ENCODE results near the gene EGLN3.
"Not testable (repeated sequence)": the region's sequence is repeated elsewhere in the genome, so short reads cannot be mapped to it uniquely, and the experiment has no call there.

The EGLN3 gene

DNA sequence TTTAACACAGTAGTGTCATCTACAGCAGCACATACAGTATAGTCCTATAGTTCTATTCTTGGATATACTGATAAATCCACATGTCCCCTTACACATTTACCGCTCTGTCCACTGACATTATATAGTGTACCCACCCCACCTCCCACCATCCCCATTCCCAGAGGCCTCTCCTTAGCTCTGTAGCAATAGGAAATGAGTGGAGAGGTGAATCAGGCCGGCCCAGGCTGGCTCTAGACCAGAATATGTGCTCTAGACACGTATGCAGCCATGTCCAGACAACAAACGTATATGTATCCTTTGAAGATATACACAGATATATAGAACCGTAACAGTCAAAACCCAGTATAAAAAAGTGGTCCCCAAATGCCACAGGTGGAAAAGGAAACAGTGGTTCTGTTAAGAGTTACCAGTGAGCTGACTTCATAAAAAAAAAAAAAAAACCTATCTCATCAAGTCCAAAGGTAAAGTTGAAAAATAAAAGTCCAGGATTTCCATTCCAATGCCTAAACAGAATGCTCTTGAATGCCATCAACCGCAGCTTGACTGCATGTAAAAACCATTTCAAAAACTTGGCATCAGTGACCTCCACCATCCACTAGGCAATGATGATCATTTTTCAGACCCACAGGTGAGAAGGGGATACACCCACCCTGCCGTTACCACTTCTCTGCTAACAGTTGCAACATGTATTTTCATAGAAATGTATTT is 16.7 kb downstream of the EGLN3 start:
- Mint-ChIP-seq H3K27ac (no peak overlapping the region), H3K4me1 (ENCODE audit: low read depth) (no peaks in the 10 kb centered on the region), H3K36me3 (peaks cover 4% of the 10 kb centered on the region), H3K4me3 (no peak overlapping the region), H3K9me3 (ENCODE audit: low read depth) (no peaks in the 10 kb centered on the region), H3K27me3 (no peaks in the 10 kb centered on the region)

DNA sequence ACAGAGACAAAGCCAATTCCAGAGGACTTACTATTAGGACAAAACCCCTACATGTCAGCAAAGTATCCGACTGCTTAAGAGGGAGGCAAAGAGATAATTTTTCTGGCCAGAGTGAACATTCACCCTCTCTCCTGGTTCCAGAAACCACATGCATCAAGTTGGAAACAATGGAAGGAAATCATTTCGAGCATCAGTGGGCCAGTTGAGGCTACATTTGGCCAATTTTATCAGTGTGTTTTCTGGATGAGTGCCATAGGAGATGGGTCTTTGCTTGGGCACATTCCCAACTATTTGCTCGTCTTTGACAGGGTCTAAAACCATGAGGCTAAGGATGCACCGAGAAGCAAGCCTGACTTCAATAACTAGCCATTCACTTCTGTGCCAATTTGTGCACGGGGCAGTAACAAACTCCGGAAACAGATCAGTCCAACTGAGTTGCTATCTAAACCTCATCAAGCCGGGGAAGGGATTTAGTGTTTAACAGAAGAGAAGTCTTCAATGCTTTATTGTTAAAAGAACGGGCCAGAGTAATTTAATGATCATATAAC is 17.4 kb downstream of the EGLN3 start:
- H3K27me3 Mint-ChIP-seq, result no peaks in the 10 kb centered on the region
- H3K4me3 Mint-ChIP-seq, result no peak overlapping the region
- H3K9me3 Mint-ChIP-seq (ENCODE audit: low read depth), result no peaks in the 10 kb centered on the region
- H3K36me3 Mint-ChIP-seq, result peaks cover 4% of the 10 kb centered on the region
- H3K4me1 Mint-ChIP-seq (ENCODE audit: low read depth), result no peaks in the 10 kb centered on the region
- H3K27ac Mint-ChIP-seq, result no peak overlapping the region

DNA sequence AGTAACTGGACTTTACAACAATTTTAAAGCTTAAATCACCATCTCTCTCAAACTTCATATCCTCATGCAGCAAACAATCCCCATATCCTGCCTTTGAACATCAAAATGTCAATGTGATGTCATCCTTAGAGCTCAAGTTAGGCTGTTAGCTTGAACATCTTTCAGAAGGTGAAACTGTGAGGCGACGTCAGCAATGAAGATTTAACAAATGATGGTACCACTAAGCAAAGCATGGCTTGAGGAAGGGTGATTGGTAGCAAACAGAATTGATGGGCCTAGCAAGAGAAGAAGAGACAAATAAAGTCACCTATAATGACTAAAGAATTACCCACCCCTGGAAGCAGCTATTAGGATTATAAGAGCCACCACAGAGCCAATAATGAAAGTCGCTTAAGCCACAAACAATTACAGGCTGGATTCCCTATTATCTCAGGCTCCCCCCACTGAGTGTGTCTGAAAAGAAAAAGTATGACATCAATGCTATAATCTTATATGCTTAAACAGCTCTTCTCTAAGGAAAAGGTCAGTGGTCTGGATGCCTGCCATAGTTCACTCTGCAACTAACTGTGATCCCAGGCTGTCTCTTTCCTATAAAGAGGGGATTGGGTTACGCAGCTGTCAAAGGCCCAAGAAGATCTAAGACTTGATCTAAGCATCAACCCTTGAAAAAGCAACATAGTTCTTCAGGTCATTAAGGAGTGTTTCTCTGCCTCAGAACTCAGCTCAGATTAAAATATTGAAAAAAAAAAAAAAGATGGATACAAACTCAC is 18.1 kb downstream of the EGLN3 start:
- Mint-ChIP-seq H3K4me1 (ENCODE audit: low read depth) (no peaks in the 10 kb centered on the region), H3K36me3 (peaks cover 4% of the 10 kb centered on the region), H3K27ac (no peak overlapping the region), H3K4me3 (no peak overlapping the region), H3K27me3 (no peaks in the 10 kb centered on the region), H3K9me3 (ENCODE audit: low read depth) (no peaks in the 10 kb centered on the region)

DNA sequence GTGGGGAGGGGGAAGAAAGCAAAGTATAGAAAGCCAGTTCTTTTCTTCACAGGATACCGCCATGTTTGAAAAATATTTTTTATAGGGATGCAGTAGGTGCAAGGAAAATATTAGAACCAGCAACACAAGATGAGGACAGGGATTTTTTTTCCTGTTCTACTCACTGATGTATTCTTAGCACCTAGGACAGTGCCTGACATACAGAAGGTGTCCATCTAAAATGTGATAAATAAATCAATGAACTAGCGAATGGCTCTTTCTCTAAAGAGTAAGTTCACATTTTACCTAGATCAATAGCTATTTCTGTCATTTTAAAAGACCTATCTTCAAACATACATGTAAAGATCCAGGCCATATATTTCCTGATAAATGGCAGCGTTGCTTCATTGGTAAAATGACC is 18.8 kb downstream of the EGLN3 start:
- H3K36me3 Mint-ChIP-seq, result peaks cover 4% of the 10 kb centered on the region
- H3K27ac Mint-ChIP-seq, result no peak overlapping the region
- H3K27me3 Mint-ChIP-seq, result no peaks in the 10 kb centered on the region
- no peak overlapping the region for H3K4me3 Mint-ChIP-seq
- H3K9me3 Mint-ChIP-seq (ENCODE audit: low read depth), result no peaks in the 10 kb centered on the region
- no peaks in the 10 kb centered on the region for H3K4me1 Mint-ChIP-seq (ENCODE audit: low read depth)

DNA sequence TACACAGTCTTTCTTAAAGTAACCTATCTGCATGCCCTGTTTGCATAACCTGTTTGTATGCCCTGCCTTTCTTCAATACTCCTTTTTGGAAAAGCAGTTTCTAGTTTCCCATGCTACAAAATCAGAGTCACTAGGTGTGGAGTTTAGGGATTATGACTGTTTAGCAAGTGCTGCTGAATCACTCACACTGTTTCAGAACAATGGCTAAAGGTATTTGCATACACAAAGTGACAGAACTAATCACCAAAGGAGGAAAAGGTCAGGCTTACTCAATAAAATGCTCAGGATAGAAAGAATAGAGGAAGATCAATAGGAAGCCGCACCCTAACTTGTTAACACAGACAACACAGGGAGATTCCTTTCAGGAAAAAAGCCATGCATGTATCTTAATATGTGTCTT is 19.4 kb downstream of the EGLN3 start:
- Mint-ChIP-seq H3K36me3 (peaks cover 4% of the 10 kb centered on the region), H3K27me3 (no peaks in the 10 kb centered on the region), H3K9me3 (ENCODE audit: low read depth) (no peaks in the 10 kb centered on the region), H3K27ac (no peak overlapping the region), H3K4me3 (no peak overlapping the region), H3K4me1 (ENCODE audit: low read depth) (no peaks in the 10 kb centered on the region)

DNA sequence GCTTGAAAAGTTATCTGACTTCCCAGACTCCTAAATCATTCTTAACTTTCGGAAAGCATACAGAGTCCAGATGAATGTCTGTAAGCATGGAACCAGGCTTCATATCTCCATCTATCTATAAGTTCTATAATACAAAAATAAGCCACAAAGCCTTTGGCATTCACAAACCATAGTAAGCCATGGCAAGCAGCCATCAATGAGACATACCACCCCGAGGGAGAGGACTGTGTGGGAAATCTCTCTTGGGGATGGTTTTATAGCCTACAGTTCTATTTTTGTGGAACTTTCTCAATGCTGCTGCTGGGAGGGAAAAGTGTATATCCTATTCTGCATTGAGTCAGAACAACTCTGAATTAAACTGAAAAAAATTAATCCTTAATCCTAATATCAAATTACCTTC is 20.4 kb downstream of the EGLN3 start:
- no peak overlapping the region for H3K4me3 Mint-ChIP-seq
- H3K36me3 Mint-ChIP-seq, result peaks cover 4% of the 10 kb centered on the region
- no peaks in the 10 kb centered on the region for H3K9me3 Mint-ChIP-seq (ENCODE audit: low read depth)
- H3K4me1 Mint-ChIP-seq (ENCODE audit: low read depth), result no peaks in the 10 kb centered on the region
- no peak overlapping the region for H3K27ac Mint-ChIP-seq
- no peaks in the 10 kb centered on the region for H3K27me3 Mint-ChIP-seq

DNA sequence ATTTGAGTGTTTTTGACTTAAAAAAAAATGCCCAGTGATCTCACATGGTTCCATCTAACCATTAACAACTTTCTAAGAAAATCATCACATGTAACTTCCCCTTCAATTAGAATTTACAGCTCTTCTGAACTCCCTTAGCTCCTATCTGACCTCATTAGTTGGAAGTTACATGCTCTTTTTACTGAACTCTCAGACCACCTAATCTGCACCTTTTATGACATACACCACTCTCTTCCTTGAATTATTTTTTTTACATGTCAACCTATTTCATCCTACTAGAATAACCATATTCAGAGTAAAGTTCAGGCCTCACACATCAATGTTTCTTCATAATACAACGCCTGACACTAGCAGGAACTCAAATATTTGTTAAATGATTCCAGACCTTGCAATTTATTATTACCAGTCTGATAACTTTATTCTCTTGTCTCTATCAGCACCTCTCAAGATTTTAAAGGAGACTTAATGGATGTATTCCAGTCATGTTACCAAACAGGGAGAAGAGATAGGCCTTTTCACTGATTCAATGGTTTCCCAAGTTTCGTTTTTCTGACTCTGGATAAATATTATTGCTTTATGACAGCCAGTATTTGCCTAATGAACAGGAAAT is 21.0 kb downstream of the EGLN3 start:
- Mint-ChIP-seq H3K4me1 (ENCODE audit: low read depth) (no peaks in the 10 kb centered on the region), H3K9me3 (ENCODE audit: low read depth) (no peaks in the 10 kb centered on the region), H3K27me3 (no peaks in the 10 kb centered on the region), H3K27ac (no peak overlapping the region), H3K4me3 (no peak overlapping the region), H3K36me3 (peaks cover 4% of the 10 kb centered on the region)

DNA sequence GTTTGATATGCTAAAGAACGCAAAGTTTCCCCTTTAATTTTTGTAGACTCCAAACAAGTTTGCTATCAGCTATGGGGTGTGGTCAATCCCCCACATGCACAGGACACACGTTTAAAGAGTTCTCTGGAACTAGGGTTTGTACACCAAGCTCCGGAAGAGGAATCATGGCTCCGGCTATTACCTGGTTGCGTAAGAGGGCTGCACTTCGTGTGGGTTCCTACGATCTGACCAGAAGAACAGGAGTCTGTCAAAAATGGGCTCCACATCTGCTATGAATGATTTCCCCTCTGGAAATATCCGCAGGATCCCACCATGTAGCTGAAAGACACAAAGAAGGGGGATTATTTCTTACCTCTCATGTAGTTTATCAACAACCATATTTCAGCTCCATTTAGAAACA is 22.0 kb downstream of the EGLN3 start:
- Mint-ChIP-seq H3K9me3 (ENCODE audit: low read depth) (no peaks in the 10 kb centered on the region), H3K27ac (no peak overlapping the region), H3K36me3 (peaks cover 4% of the 10 kb centered on the region), H3K4me3 (no peak overlapping the region), H3K27me3 (no peaks in the 10 kb centered on the region), H3K4me1 (ENCODE audit: low read depth) (no peaks in the 10 kb centered on the region)

DNA sequence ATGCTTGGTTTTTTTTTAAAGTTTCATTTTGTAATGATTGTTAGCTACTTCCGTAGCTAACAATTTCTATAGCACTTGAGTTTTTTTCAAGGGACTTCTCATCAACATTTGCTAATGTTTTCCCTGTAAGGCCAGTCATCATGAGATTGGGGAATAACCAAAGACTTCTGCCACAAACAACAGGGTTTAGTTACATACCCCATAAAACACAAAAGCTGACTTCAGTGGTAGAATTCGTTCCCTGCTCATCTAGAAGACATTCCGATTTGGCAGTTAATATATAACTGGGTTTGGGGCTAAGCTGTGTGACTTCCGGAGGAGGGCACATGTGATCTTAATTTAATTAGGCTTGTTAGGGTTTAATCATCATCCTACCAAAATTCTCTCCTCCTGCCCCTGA is 22.9 kb downstream of the EGLN3 start:
- Mint-ChIP-seq H3K9me3 (ENCODE audit: low read depth) (no peaks in the 10 kb centered on the region), H3K4me1 (ENCODE audit: low read depth) (no peaks in the 10 kb centered on the region), H3K4me3 (no peak overlapping the region), H3K36me3 (peaks cover 4% of the 10 kb centered on the region), H3K27me3 (no peaks in the 10 kb centered on the region), H3K27ac (no peak overlapping the region)

DNA sequence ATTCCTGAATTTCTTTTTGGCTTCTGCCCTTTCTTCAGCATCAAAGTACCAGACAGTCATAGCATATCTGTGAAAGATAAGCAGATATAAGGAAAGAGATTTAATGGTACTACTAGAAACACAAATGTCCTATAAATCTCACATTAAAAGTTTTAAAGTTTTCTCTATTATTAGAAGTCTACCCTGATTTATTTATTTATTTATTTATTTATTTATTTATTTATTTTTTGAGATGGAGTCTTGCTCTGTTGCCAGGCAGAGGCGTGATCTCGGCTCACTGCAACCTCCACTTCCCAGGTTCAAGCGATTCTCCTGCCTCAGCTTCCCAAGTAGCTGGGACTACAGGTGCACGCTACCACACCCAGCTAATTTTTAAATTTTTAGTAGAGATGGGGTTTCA is 23.9 kb downstream of the EGLN3 start:
- not testable (repeated sequence) for H3K27me3 Mint-ChIP-seq; H3K27ac Mint-ChIP-seq; H3K36me3 Mint-ChIP-seq; H3K4me3 Mint-ChIP-seq; H3K9me3 Mint-ChIP-seq (ENCODE audit: low read depth); H3K4me1 Mint-ChIP-seq (ENCODE audit: low read depth)

DNA sequence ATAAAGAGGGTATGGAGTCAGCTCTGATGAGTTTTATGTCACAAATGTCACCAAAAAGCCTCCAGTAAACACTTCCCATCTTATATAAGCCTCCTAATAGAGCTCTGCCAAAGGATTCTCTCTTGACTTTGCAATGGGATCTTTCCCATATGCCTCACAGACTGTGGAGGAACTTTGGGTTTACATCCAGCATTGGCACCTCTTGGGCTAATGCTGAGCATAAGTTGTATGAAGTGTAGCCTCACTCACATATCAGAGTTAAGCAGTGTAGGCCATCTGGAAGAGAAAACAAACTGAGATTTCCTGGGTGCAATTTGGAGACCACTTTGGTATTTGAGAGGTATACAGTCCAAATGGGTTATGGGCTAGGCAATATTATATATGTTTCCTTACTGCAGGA is 24.9 kb downstream of the EGLN3 start:
- Mint-ChIP-seq H3K9me3 (ENCODE audit: low read depth) (no peaks in the 10 kb centered on the region), H3K27me3 (no peaks in the 10 kb centered on the region), H3K36me3 (peaks cover 4% of the 10 kb centered on the region), H3K4me1 (ENCODE audit: low read depth) (no peaks in the 10 kb centered on the region), H3K4me3 (no peak overlapping the region), H3K27ac (no peak overlapping the region)

DNA sequence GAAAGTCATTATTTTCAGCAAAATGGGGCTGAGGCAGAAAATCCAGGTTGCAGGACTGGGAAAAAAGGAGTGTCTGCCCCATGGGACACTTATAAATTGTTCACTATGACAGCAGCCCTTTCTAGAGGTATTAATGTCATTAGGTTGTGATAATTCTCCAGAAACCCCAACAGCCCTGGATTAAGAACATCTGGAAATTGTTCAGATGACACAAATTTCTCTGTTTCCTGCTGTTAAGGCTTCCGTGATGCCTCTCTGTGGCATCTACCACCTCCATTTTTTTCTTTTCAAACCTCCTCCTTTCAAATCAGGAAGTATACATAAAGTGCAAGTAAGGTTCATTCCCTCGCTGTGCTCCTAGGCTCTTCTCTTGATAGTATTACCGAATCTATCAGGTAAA is 25.6 kb downstream of the EGLN3 start:
- no peak overlapping the region for H3K4me3 Mint-ChIP-seq
- peaks cover 4% of the 10 kb centered on the region for H3K36me3 Mint-ChIP-seq
- H3K27ac Mint-ChIP-seq, result no peak overlapping the region
- no peaks in the 10 kb centered on the region for H3K4me1 Mint-ChIP-seq (ENCODE audit: low read depth)
- H3K27me3 Mint-ChIP-seq, result no peaks in the 10 kb centered on the region
- no peaks in the 10 kb centered on the region for H3K9me3 Mint-ChIP-seq (ENCODE audit: low read depth)

DNA sequence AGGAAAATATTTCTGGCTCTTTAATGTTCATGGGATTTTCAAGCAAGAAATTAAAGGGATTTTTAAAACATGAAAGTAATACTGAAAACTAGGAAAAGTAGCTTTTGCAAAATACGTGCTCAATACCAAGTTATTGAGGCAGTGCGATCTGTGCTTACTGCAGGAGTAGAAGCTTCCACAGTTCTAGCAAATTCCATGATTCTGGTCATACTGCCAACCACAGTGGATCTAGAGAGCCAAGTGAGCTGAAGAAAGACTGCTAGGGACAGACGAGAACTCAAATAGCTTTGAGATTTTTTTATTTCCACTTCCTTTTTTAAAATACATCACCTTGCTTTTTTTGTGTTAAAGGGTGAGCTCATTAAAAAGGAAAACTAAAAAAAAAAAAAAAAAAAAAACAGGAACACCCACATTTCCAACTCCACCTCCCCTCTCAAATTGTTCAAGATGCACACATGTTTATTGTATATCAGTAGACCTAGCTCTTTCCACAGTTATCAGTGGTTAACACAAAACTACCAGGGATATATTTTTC is 26.2 kb downstream of the EGLN3 start:
- H3K4me3 Mint-ChIP-seq, result no peak overlapping the region
- no peaks in the 10 kb centered on the region for H3K27me3 Mint-ChIP-seq
- no peaks in the 10 kb centered on the region for H3K9me3 Mint-ChIP-seq (ENCODE audit: low read depth)
- no peaks in the 10 kb centered on the region for H3K4me1 Mint-ChIP-seq (ENCODE audit: low read depth)
- peaks cover 1% of the 10 kb centered on the region for H3K36me3 Mint-ChIP-seq
- no peak overlapping the region for H3K27ac Mint-ChIP-seq

DNA sequence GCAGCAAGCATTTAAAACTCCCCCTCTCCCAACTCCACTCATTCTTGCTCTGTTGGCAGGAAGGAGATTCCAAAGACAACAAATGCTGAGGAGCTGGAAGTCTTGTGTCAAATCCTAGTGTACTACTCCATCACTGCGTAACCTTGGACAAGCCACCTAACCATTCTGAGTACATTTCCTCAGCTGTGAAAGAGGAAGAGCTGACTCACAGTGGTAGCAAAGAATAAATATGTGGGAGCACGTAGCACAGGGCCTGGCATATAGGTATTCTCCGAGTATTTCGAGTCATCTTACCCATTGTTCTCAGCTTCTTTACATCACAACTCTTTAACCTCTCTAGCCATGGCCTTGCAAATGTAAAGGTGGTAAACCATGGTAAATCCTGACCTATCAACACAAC is 28.7 kb downstream of the EGLN3 start:
- no peaks in the 10 kb centered on the region for H3K27me3 Mint-ChIP-seq

DNA sequence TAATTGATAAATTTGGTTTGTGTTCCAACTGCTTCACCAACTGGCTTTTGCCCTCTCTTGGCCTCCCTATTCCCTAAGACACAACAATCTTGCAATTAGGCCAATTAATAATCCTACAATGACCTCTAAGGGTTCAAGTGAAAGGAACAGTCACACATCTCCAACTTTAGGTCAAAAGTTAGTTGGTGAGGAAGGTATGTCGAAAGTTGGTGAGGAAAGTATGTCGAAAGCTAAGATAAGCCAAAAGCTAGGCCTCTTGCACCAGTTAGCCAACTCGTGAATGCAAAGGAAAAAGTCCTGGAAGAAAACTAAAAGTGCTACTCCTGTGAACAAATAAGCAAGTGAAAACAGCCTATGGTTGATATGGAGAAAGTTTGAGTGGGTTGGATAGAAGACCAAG is 32.6 kb downstream of the EGLN3 start:
- no peak overlapping the region for H3K4me3 Mint-ChIP-seq
- no peak overlapping the region for H3K27ac Mint-ChIP-seq
- no peaks in the 10 kb centered on the region for H3K27me3 Mint-ChIP-seq
- H3K36me3 Mint-ChIP-seq, result no peaks in the 10 kb centered on the region
- H3K9me3 Mint-ChIP-seq (ENCODE audit: low read depth), result no peaks in the 10 kb centered on the region
- no peaks in the 10 kb centered on the region for H3K4me1 Mint-ChIP-seq (ENCODE audit: low read depth)

More for the DNA sequence above, 28.7 kb downstream of the EGLN3 start:
- no peak overlapping the region for H3K4me3 Mint-ChIP-seq
- H3K27ac Mint-ChIP-seq, result no peak overlapping the region
- no peaks in the 10 kb centered on the region for H3K9me3 Mint-ChIP-seq (ENCODE audit: low read depth)
- H3K36me3 Mint-ChIP-seq, result no peaks in the 10 kb centered on the region
- no peaks in the 10 kb centered on the region for H3K4me1 Mint-ChIP-seq (ENCODE audit: low read depth)
